Effector memory CD8-positive, alpha-beta T cell (primary cell): ENCODE measurements around the gene DCUN1D2.
A peak's percentile ranks its signal among the peaks of the same experiment; 100 is the strongest.

Experiments
- ATAC-seq: fragments of 150-1000 bp; cut with Tn5 transposase; replicated peaks from 2 replicates; pipeline ENCODE4 v1.10.0; 2021; ENCODE audit warnings: mild to moderate bottlenecking, moderate library complexity
- DNase-seq, 3 experiments: peaks; one replicate each; pipeline ENCODE4 v3.0.0; 2021
- H3K27ac Mint-ChIP-seq, 2 donors: one replicate each; pipeline ENCODE4 v1.8.0; 2022; ENCODE audit warnings: mild to moderate bottlenecking in 2 of 2, mixed read lengths in 2 of 2, moderate library complexity in 2 of 2
- H3K27me3 Mint-ChIP-seq, 2 donors: one replicate each; pipeline ENCODE4 v1.8.0; 2022; ENCODE audit warnings: mixed read lengths in 2 of 2
- H3K36me3 Mint-ChIP-seq: one replicate; pipeline ENCODE4 v1.8.0; 2022; ENCODE audit warnings: mild to moderate bottlenecking, moderate library complexity, mixed read lengths; ENCODE audit not compliant: insufficient read depth
- H3K4me1 Mint-ChIP-seq, 2 donors: one replicate each; pipeline ENCODE4 v1.8.0; 2022; ENCODE audit warnings: low read depth in 2 of 2, mixed read lengths in 2 of 2
- H3K4me3 Mint-ChIP-seq, 2 donors: one replicate each; pipeline ENCODE4 v1.8.0; 2022; ENCODE audit warnings: mild to moderate bottlenecking in 2 of 2, mixed read lengths in 2 of 2, moderate library complexity in 2 of 2
- H3K9me3 Mint-ChIP-seq, 2 donors: one replicate each; pipeline ENCODE4 v1.8.0; 2022; ENCODE audit warnings: mixed read lengths in 2 of 2

DCUN1D2 gene

DNA sequence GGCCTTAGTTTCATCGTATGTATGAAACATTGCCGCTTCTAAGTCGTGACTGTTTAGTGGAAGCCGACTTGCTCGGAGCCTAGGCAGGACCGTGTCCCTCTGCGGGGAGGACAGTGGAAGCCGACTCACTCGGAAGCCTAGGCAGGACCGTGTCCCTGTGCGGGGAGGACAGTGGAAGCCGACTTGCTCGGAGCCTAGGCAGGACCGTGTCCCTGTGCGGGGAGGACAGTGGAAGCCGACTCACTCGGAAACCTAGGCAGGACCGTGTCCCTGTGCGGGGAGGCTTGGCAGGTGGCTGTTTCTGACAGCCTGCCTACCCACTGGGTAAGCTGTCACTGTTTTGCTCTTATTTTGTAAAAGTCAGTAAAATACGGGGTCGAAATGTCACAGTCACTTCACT lies 20.4 kb upstream of the DCUN1D2 start:
- Mint-ChIP-seq H3K36me3 (peaks cover 16% of the 10 kb centered on the region), H3K4me3 (no peak overlapping the region), H3K4me1 (peaks cover 3 to 4% of the 10 kb centered on the region in 2 donors), H3K9me3 (no peaks in the 10 kb centered on the region), H3K27me3 (no peaks in the 10 kb centered on the region), H3K27ac (no peak overlapping the region)
- DNase-seq, result no peak
- ATAC-seq, result no peak

DNA sequence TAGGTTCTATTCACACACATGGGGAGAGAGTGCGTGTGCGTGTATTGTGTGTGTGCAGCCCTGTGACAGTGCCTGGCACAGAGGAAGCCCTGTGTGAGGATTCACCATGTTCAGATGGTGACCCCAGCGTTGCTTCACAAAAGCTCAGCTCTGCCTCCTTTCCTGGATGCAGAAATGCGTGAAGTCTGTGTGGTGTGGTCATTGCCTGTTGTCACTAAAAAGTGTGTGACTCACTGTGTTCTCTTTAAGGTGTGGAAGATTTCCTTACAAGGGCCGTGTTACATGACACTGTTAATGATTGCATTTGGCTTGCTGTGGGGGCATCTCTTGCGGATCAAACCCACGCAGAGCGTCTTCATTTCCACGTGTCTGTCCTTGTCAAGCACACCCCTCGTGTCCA lies 19.5 kb upstream of the DCUN1D2 start:
- H3K36me3 Mint-ChIP-seq, result peaks cover 17% of the 10 kb centered on the region
- H3K27ac Mint-ChIP-seq, result no peak overlapping the region
- H3K4me3 Mint-ChIP-seq, result no peak overlapping the region
- no peak for DNase-seq
- H3K9me3 Mint-ChIP-seq, result no peaks in the 10 kb centered on the region
- peaks cover 3 to 4% of the 10 kb centered on the region in 2 donors for H3K4me1 Mint-ChIP-seq
- no peaks in the 10 kb centered on the region for H3K27me3 Mint-ChIP-seq
- ATAC-seq, result no peak

DNA sequence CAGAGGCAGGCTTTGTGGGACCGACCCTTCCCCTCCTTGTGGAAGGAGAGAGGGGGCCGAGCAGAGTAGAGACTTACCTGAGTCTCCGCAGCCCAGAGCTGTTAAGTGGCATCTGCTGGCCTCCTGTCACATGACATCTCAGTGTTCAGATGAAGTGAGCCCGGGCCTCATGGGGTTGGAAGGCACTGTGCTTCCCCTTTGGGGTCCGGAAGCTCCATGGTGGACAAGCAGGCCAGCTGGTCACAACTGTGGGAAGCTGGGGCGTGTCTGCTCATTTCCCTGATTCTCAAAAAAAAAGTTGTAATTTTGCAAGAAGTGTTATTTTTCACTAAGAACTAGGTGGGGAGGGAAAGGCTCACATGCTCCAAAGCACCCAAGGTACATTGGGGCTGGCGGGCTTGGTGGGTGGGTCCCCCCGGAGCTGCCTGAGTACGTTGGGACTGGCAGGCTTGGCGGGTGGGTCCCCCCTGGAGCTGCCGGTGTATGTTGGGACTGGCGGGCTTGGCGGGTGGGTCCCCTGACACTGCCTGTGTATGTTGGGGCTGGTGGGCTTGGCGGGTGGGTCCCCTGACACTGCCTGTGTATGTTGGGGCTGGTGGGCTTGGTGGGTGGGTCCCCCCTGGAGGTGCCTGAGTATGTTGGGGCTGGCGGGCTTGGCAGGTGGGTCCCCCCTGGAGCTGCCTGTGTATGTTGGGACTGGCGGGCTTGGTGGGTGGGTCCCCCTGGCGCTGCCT lies 18.2 kb upstream of the DCUN1D2 start:
- peaks cover 3 to 4% of the 10 kb centered on the region in 2 donors for H3K4me1 Mint-ChIP-seq
- ATAC-seq, result no peak
- no peaks in the 10 kb centered on the region for H3K27me3 Mint-ChIP-seq
- peaks cover 22% of the 10 kb centered on the region for H3K36me3 Mint-ChIP-seq
- no peak overlapping the region for H3K27ac Mint-ChIP-seq
- H3K4me3 Mint-ChIP-seq, result no peak overlapping the region
- DNase-seq, result no peak
- no peaks in the 10 kb centered on the region for H3K9me3 Mint-ChIP-seq

DNA sequence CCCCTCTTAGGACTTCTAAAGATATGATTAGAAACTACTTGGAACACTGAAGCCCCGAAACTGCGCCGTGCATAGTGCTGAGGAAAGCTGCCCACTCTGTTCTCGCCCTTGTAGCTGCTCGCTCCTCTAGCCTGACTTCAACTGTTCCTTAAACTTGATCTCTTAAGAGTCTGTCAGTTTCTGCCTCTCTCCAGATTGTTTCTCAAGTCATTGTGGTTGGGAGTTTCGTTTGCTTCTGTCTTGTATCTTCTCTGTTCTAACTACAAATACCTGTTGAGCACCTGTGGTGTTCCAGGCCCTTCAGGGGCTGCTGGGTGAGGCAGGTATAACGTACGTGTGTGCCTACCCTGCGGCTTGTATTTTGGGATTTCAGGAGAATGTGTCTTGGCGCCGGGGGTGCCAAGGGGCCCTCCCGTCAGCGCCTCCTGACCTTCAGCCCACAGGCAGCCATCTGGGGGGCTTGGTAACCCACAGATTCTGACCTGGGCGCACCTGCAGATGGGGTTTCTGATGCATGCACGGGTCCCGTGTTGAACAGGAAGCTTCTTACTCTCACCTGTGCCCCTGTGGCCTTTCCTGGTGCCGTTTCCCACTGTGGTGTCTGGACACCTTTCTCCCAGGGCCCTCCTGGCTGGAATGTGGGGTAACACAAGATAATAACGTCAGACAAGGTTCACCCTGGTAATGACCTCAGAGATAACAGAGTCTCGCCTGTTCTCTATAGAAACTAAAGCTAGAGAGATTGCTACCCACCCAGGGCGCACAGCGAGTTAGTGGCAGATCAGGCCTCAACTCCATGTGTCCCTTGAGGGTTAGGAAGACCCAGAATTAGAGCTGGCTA lies 17.2 kb upstream of the DCUN1D2 start:
- Mint-ChIP-seq H3K27ac (no peak overlapping the region), H3K4me1 (peaks cover 3 to 4% of the 10 kb centered on the region in 2 donors), H3K27me3 (no peaks in the 10 kb centered on the region), H3K36me3 (peaks cover 26% of the 10 kb centered on the region), H3K4me3 (no peak overlapping the region), H3K9me3 (no peaks in the 10 kb centered on the region)
- ATAC-seq, result no peak
- no peak for DNase-seq

DNA sequence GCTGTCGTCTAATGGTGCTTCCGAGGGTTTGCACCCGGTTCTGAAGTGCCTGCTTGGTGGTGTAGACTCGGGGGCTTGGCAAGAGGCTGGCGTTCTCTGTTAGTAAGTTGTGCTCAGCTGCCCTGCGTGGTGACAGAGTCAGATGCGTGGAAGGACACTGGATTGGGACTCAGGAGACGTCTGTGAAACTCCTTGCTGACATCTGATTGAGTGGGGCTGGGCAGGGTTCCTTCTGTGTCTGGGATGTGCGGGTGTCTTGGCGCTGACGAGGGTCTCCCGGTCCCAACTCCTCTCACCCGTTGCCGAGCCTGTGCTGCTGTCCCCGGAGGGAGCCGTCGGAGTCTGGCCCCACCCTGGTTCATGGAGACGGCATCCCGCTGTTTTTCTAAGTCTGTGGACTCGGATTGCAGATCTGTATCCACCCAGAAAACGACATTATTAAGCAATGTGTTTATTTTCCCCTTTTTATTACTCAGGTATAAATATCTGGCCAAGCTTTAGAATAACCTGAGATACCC lies 16.4 kb upstream of the DCUN1D2 start:
- H3K4me1 Mint-ChIP-seq, result peaks cover 3 to 4% of the 10 kb centered on the region in 2 donors
- peaks cover 30% of the 10 kb centered on the region for H3K36me3 Mint-ChIP-seq
- DNase-seq (no peak), ATAC-seq (no peak)
- H3K9me3 Mint-ChIP-seq, result no peaks in the 10 kb centered on the region
- H3K4me3 Mint-ChIP-seq, result no peak overlapping the region
- H3K27ac Mint-ChIP-seq, result no peak overlapping the region
- H3K27me3 Mint-ChIP-seq, result no peaks in the 10 kb centered on the region

DNA sequence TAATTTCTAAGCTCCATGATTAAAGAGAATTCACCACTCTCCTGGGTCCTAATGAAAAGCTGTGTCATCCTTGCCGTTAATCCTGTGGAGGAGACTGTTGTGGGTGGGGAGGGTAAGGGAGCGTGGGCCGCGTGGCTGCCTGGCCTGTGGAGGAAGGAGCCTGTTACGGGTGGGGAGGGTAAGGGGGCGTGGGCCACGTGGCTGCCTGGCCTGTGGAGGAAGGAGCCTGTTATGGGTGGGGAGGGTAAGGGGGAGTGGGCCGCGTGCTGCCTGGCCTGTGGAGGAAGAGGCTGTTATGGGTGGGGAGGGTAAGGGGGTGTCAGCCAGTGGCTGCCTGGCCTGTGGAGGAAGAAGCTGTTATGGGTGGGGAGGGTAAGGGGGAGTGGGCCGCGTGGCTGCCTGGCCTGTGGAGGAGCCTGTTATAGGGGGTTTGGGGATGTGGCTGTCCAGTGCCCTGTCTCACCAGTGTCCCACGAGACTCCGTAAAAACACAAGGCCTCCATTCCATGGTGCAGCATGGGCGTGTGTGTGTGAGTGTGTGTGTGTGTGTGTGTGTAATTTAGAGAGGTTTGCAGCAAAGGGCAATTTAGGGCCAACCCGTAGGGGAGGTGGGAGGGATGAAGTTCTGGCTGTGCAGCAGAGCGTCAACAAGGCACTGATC lies 15.6 kb upstream of the DCUN1D2 start:
- Mint-ChIP-seq H3K27me3 (no peaks in the 10 kb centered on the region), H3K9me3 (no peaks in the 10 kb centered on the region), H3K4me3 (no peak overlapping the region), H3K27ac (no peak overlapping the region), H3K4me1 (peaks cover 3 to 4% of the 10 kb centered on the region in 2 donors), H3K36me3 (peaks cover 26% of the 10 kb centered on the region)
- DNase-seq (no peak), ATAC-seq (no peak)

DNA sequence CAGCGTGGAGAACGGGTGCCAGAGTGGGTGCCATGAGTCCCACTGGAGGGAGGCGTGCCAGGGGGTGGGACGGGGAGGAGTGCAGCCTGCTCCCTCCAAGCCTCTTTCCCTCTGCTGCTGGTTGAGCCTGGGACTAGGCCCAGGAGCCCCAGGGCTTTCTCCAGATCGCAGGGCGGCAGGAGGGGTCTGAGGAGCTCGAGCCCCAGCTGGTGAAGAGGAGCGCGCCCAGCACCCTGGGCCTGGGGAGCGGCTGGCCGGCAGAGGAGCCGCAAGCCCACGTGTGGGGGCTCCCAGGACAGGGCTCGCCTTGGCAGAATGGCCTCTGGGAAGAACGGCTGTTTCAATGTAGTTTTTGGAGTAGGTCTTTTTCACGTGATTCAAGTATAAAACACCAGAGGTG lies 12.2 kb upstream of the DCUN1D2 start:
- Mint-ChIP-seq H3K4me1 (peaks cover 0 to 2% of the 10 kb centered on the region in 2 donors), H3K4me3 (no peak overlapping the region), H3K27ac (no peak overlapping the region), H3K9me3 (no peaks in the 10 kb centered on the region), H3K36me3 (peaks cover 33% of the 10 kb centered on the region), H3K27me3 (no peaks in the 10 kb centered on the region)
- ATAC-seq (no peak), DNase-seq (no peak)

DNA sequence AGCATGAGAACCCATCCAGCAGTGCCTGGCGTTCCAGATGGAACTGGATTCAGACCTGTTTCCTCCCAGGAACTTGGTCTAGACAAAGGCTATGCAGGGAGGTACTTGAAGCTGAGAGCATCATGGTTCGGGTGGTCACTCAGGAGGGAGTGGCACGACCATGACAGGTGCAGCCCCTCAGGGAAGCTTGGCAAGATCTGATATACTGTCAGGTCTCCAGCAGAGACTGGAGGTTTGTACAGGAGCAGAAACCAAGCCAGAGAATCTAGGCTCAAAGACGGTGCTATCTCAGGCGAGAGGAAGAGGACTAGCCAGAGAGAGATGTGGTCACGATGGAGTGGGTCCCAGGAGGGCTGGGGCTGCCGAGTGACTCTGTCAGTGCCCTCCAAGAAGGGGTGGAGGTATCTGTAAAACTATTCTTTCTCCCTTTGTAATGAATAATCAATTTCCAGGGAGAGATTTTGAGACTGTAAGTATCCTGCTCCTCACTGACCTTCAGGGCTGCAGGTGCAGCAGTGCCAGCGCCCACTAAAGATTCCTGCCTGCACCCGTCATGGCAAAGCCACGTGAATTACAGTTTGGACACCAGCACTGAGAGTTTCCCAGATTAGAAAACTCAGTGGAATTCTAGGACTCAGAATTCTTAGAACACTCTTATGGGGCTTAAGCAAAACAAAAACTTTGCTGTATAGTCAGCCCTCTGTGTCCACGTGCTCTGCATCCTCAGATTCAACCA lies 10.2 kb upstream of the DCUN1D2 start:
- no peak for DNase-seq
- no peak for ATAC-seq
- Mint-ChIP-seq H3K27me3 (no peaks in the 10 kb centered on the region), H3K36me3 (peaks cover 33% of the 10 kb centered on the region), H3K27ac (no peak overlapping the region), H3K9me3 (no peaks in the 10 kb centered on the region), H3K4me3 (no peak overlapping the region), H3K4me1 (peaks cover 3 to 6% of the 10 kb centered on the region in 2 donors)

DNA sequence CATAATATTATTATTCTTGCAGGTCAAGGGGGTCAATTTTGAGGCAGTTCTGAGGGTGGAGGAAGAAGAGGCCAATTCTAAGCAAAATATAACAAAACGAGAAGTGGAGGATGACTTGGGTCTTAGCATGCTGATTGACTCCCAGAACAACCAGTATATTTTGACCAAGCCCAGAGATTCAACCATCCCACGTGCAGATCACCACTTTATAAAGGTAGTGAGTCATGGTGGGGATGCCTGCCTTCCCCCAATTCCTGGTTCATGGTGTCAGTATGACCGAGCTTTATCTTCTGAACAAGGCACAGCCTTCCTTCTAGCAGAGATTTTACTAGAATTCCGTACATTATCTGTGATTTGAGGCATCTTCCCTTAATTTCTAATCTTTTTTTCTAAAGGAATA lies 9.4 kb upstream of the DCUN1D2 start:
- Mint-ChIP-seq H3K4me1 (peaks cover 10 to 12% of the 10 kb centered on the region in 2 donors), H3K36me3 (peaks cover 29% of the 10 kb centered on the region), H3K27ac (peak overlapping the region in 1 of 2 donors; percentile 63), H3K4me3 (no peak overlapping the region), H3K27me3 (no peaks in the 10 kb centered on the region), H3K9me3 (no peaks in the 10 kb centered on the region)
- DNase-seq (no peak), ATAC-seq (no peak)

DNA sequence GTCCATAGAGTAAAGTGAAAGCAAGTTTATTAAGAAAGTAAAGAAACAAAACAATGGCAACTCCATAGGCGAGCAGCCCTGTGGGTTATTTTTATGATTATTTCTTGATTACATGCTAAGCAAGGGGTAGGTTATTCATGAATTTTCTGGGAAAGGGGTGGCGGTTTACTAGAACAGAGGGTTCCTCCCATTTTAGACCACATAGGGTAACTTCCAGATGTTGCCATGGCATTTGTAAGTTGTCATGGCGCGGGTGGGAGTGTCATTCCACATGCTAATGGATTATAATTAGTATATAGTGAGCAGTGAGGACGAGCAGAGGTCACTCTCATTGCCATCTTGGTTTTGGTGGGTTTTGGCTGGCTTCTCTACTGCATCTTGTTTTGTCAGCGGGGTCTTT lies 8.4 kb upstream of the DCUN1D2 start:
- Mint-ChIP-seq H3K9me3 (no peaks in the 10 kb centered on the region), H3K4me1 (peaks cover 10 to 20% of the 10 kb centered on the region in 2 donors), H3K36me3 (peaks cover 26% of the 10 kb centered on the region), H3K27ac (peak overlapping the region in 1 of 2 donors; percentile 63), H3K4me3 (no peak overlapping the region), H3K27me3 (no peaks in the 10 kb centered on the region)
- ATAC-seq, result no peak
- DNase-seq, result no peak

DNA sequence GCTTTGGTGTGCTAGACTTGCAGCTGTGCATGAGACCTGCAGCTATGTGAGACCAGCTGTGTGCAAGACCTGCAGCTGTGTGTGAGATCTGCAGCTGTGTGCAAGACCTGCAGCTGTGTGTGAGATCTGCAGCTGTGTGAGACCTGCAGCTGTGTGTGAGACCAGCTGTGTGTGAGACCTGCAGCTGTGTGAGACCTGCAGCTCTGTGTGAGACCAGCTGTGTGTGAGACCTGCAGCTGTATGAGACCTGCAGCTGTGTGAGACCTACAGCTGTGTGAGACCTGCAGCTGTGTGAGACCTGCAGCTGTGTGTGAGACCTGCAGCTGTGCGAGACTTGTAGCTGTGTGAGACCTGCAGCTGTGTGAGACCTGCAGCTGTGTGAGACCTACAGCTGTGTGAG lies 6.7 kb upstream of the DCUN1D2 start:
- peaks cover 17% of the 10 kb centered on the region for H3K36me3 Mint-ChIP-seq
- no peaks in the 10 kb centered on the region for H3K9me3 Mint-ChIP-seq
- ATAC-seq, result no peak
- no peak overlapping the region for H3K4me3 Mint-ChIP-seq
- H3K4me1 Mint-ChIP-seq, result peaks cover 14 to 30% of the 10 kb centered on the region in 2 donors
- no peak overlapping the region for H3K27ac Mint-ChIP-seq
- no peaks in the 10 kb centered on the region for H3K27me3 Mint-ChIP-seq
- no peak for DNase-seq

DNA sequence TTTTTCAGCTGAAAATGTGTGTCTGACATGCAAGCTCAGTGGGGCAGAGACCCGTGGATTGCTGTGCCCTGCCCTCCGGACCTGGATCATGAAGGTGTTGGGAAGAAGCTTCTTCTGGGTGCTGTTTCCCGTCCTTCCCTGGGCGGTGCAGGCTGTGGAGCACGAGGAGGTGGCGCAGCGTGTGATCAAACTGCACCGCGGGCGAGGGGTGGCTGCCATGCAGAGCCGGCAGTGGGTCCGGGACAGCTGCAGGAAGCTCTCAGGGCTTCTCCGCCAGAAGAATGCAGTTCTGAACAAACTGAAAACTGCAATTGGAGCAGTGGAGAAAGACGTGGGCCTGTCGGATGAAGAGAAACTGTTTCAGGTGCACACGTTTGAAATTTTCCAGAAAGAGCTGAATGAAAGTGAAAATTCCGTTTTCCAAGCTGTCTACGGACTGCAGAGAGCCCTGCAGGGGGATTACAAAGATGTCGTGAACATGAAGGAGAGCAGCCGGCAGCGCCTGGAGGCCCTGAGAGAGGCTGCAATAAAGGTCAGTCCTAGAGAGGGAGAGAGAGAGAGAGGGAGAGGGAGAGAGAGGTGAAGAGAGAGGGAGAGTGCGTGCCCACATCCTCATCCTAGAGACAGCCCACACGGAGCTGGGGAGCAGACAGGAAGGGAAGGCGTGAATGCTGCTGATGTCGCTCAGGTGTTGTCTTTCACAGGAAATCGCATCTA lies 5.1 kb upstream of the DCUN1D2 start:
- Mint-ChIP-seq H3K27me3 (no peaks in the 10 kb centered on the region), H3K4me1 (peaks cover 19 to 35% of the 10 kb centered on the region in 2 donors)

More for the DNA sequence above, 5.1 kb upstream of the DCUN1D2 start:
- H3K4me3 Mint-ChIP-seq, result peak overlapping the region; percentile 3 to 4
- DNase-seq, result no peak
- no peaks in the 10 kb centered on the region for H3K9me3 Mint-ChIP-seq
- H3K36me3 Mint-ChIP-seq, result peaks cover 15% of the 10 kb centered on the region
- H3K27ac Mint-ChIP-seq, result peak overlapping the region; percentile 47 to 70
- no peak for ATAC-seq
